ENCODE measurements around the gene PLAC8. TPM values are rescaled to one million over a fixed set of nuclear protein-coding genes. Genes with fewer than 3 reads are reported as not detected.
"Not testable (repeated sequence)": the region's sequence is repeated elsewhere in the genome, so short reads cannot be mapped to it uniquely, and the experiment has no call there.

PLAC8 gene
- total RNA-seq, 1 donor: 0.72 TPM

DNA sequence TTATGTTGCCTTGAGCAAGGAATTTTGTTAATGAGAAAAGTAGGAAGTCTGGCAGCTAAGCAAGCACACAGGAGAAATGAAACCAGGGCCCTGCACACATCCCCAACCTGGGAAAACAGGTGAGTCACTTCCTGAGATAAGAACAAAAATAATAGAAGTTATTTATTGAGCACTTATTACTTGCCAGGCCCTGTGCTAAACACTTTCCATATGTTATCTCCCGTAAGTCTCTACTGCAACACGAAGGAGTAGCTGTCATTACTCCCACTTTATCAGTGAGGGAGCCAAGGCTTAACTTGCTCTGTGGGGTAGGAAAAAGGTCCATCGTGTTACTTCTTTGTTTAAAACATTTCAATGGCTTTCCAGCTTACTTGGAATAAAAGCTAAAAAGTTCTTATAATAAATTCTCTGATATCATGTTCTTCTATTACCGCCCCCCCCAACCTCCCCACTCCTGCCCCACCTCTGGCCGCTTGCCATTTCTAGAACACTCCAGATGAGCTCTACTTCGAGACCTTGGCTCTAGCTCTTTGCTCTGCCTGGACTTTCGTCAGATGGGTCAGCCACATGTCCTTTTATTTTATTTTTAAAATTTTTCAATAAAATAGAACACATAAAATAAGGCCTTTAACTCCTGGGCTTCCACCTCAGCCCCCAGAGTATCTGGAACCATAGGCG lies 36.3 kb upstream of the PLAC8 start:
- Histone ChIP-seq H2AFZ (ENCODE audit: low read length) (no peak overlapping the region), H3K36me3 (ENCODE audit: insufficient read depth, low read length) (no peaks in the 10 kb centered on the region), H3K27me3 (ENCODE audit: insufficient read depth, low read length) (peaks cover 7% of the 10 kb centered on the region), H3K4me3 (ENCODE audit: insufficient read depth, low read length) (no peak overlapping the region), H4K20me1 (ENCODE audit: insufficient read depth, low read length) (no peaks in the 10 kb centered on the region), H3K9me3 (ENCODE audit: low read depth, low read length) (no peaks in the 10 kb centered on the region), H3K4me1 (ENCODE audit: insufficient read depth, low read length) (no peaks in the 10 kb centered on the region), H3K79me2 (ENCODE audit: insufficient read depth, low read length) (no peaks in the 10 kb centered on the region), H3K4me2 (ENCODE audit: insufficient read depth, low read length) (no peak overlapping the region), H3K27ac (ENCODE audit: low read depth, low read length) (no peak overlapping the region)
- TF ChIP-seq, protein P1, sequence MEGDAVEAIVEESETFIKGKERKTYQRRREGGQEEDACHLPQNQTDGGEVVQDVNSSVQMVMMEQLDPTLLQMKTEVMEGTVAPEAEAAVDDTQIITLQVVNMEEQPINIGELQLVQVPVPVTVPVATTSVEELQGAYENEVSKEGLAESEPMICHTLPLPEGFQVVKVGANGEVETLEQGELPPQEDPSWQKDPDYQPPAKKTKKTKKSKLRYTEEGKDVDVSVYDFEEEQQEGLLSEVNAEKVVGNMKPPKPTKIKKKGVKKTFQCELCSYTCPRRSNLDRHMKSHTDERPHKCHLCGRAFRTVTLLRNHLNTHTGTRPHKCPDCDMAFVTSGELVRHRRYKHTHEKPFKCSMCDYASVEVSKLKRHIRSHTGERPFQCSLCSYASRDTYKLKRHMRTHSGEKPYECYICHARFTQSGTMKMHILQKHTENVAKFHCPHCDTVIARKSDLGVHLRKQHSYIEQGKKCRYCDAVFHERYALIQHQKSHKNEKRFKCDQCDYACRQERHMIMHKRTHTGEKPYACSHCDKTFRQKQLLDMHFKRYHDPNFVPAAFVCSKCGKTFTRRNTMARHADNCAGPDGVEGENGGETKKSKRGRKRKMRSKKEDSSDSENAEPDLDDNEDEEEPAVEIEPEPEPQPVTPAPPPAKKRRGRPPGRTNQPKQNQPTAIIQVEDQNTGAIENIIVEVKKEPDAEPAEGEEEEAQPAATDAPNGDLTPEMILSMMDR (IDR thresholded peaks at IDR 0.05; ENCODE audit: extremely low read depth, low read depth, low read length): no peak
- no peak for DNase-seq (ENCODE audit: insufficient read length, low spot score, missing footprints)

DNA sequence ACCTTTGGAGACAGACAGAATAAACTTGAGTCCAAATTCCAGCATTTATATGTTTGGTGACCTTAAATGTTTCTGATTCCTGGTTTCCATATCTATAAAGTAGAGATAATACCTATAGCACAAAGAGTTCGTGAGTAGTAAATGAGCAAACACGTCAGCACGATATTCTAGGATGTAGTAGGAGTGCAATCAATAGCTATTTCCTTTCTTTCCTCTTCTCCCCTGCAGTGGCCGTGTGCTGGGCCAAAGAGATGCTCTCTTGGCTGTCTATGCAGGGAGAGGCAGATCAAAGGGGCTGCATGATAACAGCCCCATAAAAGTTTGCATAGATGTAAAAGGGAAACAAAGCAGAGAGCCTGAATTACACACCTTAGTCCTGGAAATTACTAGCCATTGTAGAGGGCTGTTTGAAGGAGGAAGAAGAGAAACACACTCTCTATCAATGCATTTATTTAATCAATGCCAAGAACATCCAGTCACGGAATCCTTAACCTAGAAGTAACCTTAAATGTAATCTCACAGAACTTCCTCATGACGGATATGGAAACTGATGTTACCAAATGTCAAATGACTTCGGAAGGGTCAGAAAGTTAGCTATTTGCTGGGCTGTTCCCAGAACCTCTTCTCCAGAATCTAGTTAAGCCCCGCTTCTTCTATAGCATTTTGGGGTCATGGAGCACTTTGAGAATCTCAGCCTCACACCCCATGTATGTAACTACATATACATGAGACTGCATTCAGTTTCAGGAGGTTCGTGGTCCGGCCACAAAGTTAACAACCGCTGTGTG lies 35.5 kb upstream of the PLAC8 start:
- no peak overlapping the region for H3K27ac ChIP-seq (ENCODE audit: low read depth, low read length)
- H3K4me3 ChIP-seq (ENCODE audit: insufficient read depth, low read length): no peak overlapping the region
- no peak overlapping the region for H2AFZ ChIP-seq (ENCODE audit: low read length)
- H3K4me2 ChIP-seq (ENCODE audit: insufficient read depth, low read length): no peak overlapping the region
- no peaks in the 10 kb centered on the region for H3K79me2 ChIP-seq (ENCODE audit: insufficient read depth, low read length)
- H4K20me1 ChIP-seq (ENCODE audit: insufficient read depth, low read length): no peaks in the 10 kb centered on the region
- no peaks in the 10 kb centered on the region for H3K4me1 ChIP-seq (ENCODE audit: insufficient read depth, low read length)
- H3K36me3 ChIP-seq (ENCODE audit: insufficient read depth, low read length): no peaks in the 10 kb centered on the region
- DNase-seq (ENCODE audit: insufficient read length, low spot score, missing footprints): no peak
- TF ChIP-seq, protein P1 (IDR thresholded peaks at IDR 0.05; ENCODE audit: extremely low read depth, low read depth, low read length): no peak
- no peaks in the 10 kb centered on the region for H3K9me3 ChIP-seq (ENCODE audit: low read depth, low read length)
- peaks cover 7% of the 10 kb centered on the region for H3K27me3 ChIP-seq (ENCODE audit: insufficient read depth, low read length)

DNA sequence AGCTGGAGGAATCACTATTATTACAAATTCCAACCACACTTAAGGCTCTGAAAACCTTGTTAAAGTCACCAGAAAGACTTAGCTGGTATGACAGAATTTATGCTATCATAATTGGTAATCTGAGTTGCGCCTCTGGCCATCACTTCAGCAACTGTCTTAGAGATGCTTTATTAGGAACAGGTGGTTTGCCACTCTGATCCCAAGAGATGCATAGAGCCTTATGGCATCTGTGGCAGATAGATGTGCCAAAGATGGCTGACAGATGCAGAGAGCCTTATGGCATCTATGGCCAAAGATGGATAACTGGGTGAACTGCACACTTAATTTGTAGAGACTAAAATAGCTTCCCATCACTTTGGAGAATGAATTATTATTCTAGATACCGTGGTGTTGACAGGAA lies 32.3 kb upstream of the PLAC8 start:
- no peaks in the 10 kb centered on the region for H4K20me1 ChIP-seq (ENCODE audit: insufficient read depth, low read length)
- TF ChIP-seq, protein P1 (IDR thresholded peaks at IDR 0.05; ENCODE audit: extremely low read depth, low read depth, low read length): no peak
- peaks cover 7% of the 10 kb centered on the region for H3K27me3 ChIP-seq (ENCODE audit: insufficient read depth, low read length)
- H2AFZ ChIP-seq (ENCODE audit: low read length): no peak overlapping the region
- H3K36me3 ChIP-seq (ENCODE audit: insufficient read depth, low read length): no peaks in the 10 kb centered on the region
- no peak for DNase-seq (ENCODE audit: insufficient read length, low spot score, missing footprints)
- no peak overlapping the region for H3K4me3 ChIP-seq (ENCODE audit: insufficient read depth, low read length)
- no peak overlapping the region for H3K4me2 ChIP-seq (ENCODE audit: insufficient read depth, low read length)
- H3K4me1 ChIP-seq (ENCODE audit: insufficient read depth, low read length): no peaks in the 10 kb centered on the region
- no peak overlapping the region for H3K27ac ChIP-seq (ENCODE audit: low read depth, low read length)
- no peaks in the 10 kb centered on the region for H3K79me2 ChIP-seq (ENCODE audit: insufficient read depth, low read length)
- H3K9me3 ChIP-seq (ENCODE audit: low read depth, low read length): no peaks in the 10 kb centered on the region

DNA sequence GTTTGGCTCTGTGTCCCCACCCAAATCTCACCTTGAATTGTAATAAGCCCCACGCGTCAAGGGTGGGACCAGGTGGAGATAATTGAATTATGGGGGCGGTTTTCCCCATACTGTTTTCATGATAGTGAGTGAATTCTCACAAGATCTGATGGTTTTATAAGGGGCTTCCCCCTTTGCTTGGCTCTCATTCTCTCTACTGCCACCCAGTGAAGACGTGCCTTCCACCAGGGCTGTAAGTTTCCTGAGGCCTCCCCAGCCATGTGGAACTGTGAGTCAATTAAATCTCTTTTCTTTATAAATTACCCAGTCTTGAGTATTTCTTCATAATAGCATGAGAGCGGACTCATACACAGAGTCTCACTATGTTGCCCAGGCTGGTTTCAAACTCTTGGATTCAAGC lies 31.2 kb upstream of the PLAC8 start:
- H2AFZ ChIP-seq (ENCODE audit: low read length); H3K4me1 ChIP-seq (ENCODE audit: insufficient read depth, low read length); H3K27me3 ChIP-seq (ENCODE audit: insufficient read depth, low read length); H3K4me3 ChIP-seq (ENCODE audit: insufficient read depth, low read length); H3K4me2 ChIP-seq (ENCODE audit: insufficient read depth, low read length); H3K9me3 ChIP-seq (ENCODE audit: low read depth, low read length); H4K20me1 ChIP-seq (ENCODE audit: insufficient read depth, low read length); H3K79me2 ChIP-seq (ENCODE audit: insufficient read depth, low read length); DNase-seq (ENCODE audit: insufficient read length, low spot score, missing footprints); H3K27ac ChIP-seq (ENCODE audit: low read depth, low read length); H3K36me3 ChIP-seq (ENCODE audit: insufficient read depth, low read length): not testable (repeated sequence)

Data from osteoblast (primary cell).